CD14-positive monocyte (primary cell): ENCODE data around the gene UNCX. TPM values are rescaled to one million over a fixed set of nuclear protein-coding genes. Genes with fewer than 3 reads are reported as not detected.
"Not testable (repeated sequence)": the region's sequence is repeated elsewhere in the genome, so short reads cannot be mapped to it uniquely, and the experiment has no call there.

Experiments
- DNase-seq, 3 donors: peaks; one replicate each; pipeline ENCODE4 v3.0.0-alpha.2; 2011 to 2022
- H2AFZ ChIP-seq: 2 replicates; pipeline ENCODE4 v1.6.0; 2012; ENCODE audit warnings: mild to moderate bottlenecking, low read depth, low read length, inconsistent platforms; ENCODE audit not compliant: insufficient read depth, poor library complexity, severe bottlenecking
- H3K27ac ChIP-seq, 2 donors: 1 replicate in 1 of 2; 2 replicates in 1 of 2; pipeline ENCODE4 v1.5.1; 2012 to 2013; ENCODE audit warnings: low read length in 2 of 2, control low read depth in 1 of 2, inconsistent platforms in 1 of 2, low read depth in 1 of 2, mild to moderate bottlenecking in 1 of 2
- H3K27me3 ChIP-seq, 2 donors: one replicate each; pipeline versions ENCODE4 v1.6.0 to v1.6.1; 2011 to 2013; ENCODE audit warnings: low read length in 2 of 2; ENCODE audit not compliant: control insufficient read depth in 2 of 2, insufficient read depth in 2 of 2
- H3K36me3 ChIP-seq, 2 donors: replicated peaks in 1 of 2; 1 replicate in 1 of 2; 2 replicates in 1 of 2; pipeline versions ENCODE4 v1.5.1 to v1.6.1; 2012 to 2013; ENCODE audit warnings: low read length in 2 of 2, control low read depth in 1 of 2, inconsistent platforms in 1 of 2, mild to moderate bottlenecking in 1 of 2; ENCODE audit not compliant: insufficient read depth in 2 of 2, control insufficient read depth in 1 of 2
- H3K4me1 ChIP-seq, 2 donors: 1 replicate in 1 of 2; 2 replicates in 1 of 2; pipeline versions ENCODE4 v1.5.1 to v1.6.1; 2012 to 2013; ENCODE audit warnings: low read length in 2 of 2, control low read depth in 1 of 2, inconsistent platforms in 1 of 2, mild to moderate bottlenecking in 1 of 2, moderate library complexity in 1 of 2; ENCODE audit not compliant: insufficient read depth in 2 of 2, control insufficient read depth in 1 of 2
- H3K4me2 ChIP-seq: replicated peaks from 2 replicates; pipeline ENCODE3; 2012; ENCODE audit warnings: low read length, moderate library complexity, mild to moderate bottlenecking; ENCODE audit not compliant: poor library complexity, severe bottlenecking; ENCODE audit errors: extremely low read depth
- H3K4me3 ChIP-seq, 3 experiments: fragments of 200-600 bp in 1 of 3; sonication (generic) in 1 of 3; replicated peaks in 1 of 3; 1 replicate in 2 of 3; 2 replicates in 1 of 3; pipeline ENCODE4 v1.5.1; 2011 to 2013; ENCODE audit warnings: low read length in 3 of 3, mild to moderate bottlenecking in 3 of 3, control low read depth in 2 of 3, low read depth in 2 of 3, inconsistent platforms in 1 of 3, moderate library complexity in 1 of 3
- H3K79me2 ChIP-seq: 2 replicates; pipeline ENCODE4 v1.6.0; 2012; ENCODE audit warnings: mild to moderate bottlenecking, control low read depth, inconsistent platforms, low read length, moderate library complexity; ENCODE audit not compliant: insufficient read depth
- H3K9ac ChIP-seq: 2 replicates; pipeline ENCODE4 v1.6.0; 2017; ENCODE audit warnings: low read length, mild to moderate bottlenecking; ENCODE audit not compliant: insufficient read depth, poor library complexity, severe bottlenecking
- H3K9me3 ChIP-seq, 2 donors: replicated peaks in 1 of 2; 1 replicate in 1 of 2; 2 replicates in 1 of 2; pipeline versions ENCODE4 v1.5.1 to v1.6.1; 2012 to 2013; ENCODE audit warnings: low read length in 2 of 2, control low read depth in 1 of 2; ENCODE audit not compliant: control insufficient read depth in 1 of 2, insufficient read depth in 1 of 2
- H4K20me1 ChIP-seq: 2 replicates; pipeline ENCODE4 v1.6.0; 2012; ENCODE audit warnings: mild to moderate bottlenecking, low read length, control low read depth, moderate library complexity; ENCODE audit not compliant: insufficient read depth
- H3K27ac Mint-ChIP-seq, 7 donors: one replicate each; pipeline ENCODE4 v1.8.0; 2020; ENCODE audit warnings: mild to moderate bottlenecking in 7 of 7, mixed read lengths in 7 of 7, moderate library complexity in 6 of 7, inconsistent platforms in 2 of 7
- H3K27me3 Mint-ChIP-seq, 3 donors: one replicate each; pipeline ENCODE4 v1.8.0; 2021 to 2022; ENCODE audit warnings: low read depth in 3 of 3, mild to moderate bottlenecking in 3 of 3, mixed read lengths in 3 of 3, moderate library complexity in 3 of 3, inconsistent platforms in 1 of 3
- H3K36me3 Mint-ChIP-seq, 2 donors: one replicate each; pipeline ENCODE4 v1.8.0; 2020; ENCODE audit warnings: mixed read lengths in 2 of 2, inconsistent platforms in 1 of 2, mild to moderate bottlenecking in 1 of 2
- H3K4me1 Mint-ChIP-seq: one replicate; pipeline ENCODE4 v1.8.0; 2020; ENCODE audit warnings: mild to moderate bottlenecking, mixed read lengths
- H3K4me3 Mint-ChIP-seq, 2 donors: one replicate each; pipeline ENCODE4 v1.8.0; 2020; ENCODE audit warnings: mild to moderate bottlenecking in 2 of 2, mixed read lengths in 2 of 2, moderate library complexity in 1 of 2
- H3K9me3 Mint-ChIP-seq, 7 donors: one replicate each; pipeline ENCODE4 v1.8.0; 2020 to 2022; ENCODE audit warnings: mixed read lengths in 7 of 7, mild to moderate bottlenecking in 6 of 7, moderate library complexity in 6 of 7, inconsistent platforms in 2 of 7
- WGBS: methylation state at CpG from one replicate; pipeline ENCODE4 v1.1.5; 2013; ENCODE audit warnings: missing lambda C conversion rate; ENCODE audit not compliant: insufficient coverage; 5-methylcytosine and 5-hydroxymethylcytosine counted together
- intact Hi-C, 2 donors: fragments of 100-400 bp; cut with micrococcal nuclease; formaldehyde crosslinking; loops; one replicate each; pipeline versions ENCODE4 v1.15.0 to v1.15.1; 2023
- polyA plus RNA-seq, 3 donors: library from polyadenylated mRNA; depleted of rRNA in 1 of 3; unstranded in 2 of 3; stranded (reverse) in 1 of 3; fragments of 300-500 nt in 2 of 3; fragments of >200 nt in 1 of 3; fragmentation: Illumina TruSeq in 2 of 3; gene quantifications; 1 replicate in 2 of 3; 2 replicates in 1 of 3; pipeline ENCODE4 v1.2.3, GENCODE V29; 2012 to 2021
- TF ChIP-seq, protein P1 (sequence below): fragments of 200-600 bp; IDR thresholded peaks from one replicate; pipeline ENCODE4 v1.8.0; 2022; ENCODE audit warnings: antibody characterized with exemption, mild to moderate bottlenecking

The UNCX gene
- polyA plus RNA-seq, 3 donors = not detected

DNA sequence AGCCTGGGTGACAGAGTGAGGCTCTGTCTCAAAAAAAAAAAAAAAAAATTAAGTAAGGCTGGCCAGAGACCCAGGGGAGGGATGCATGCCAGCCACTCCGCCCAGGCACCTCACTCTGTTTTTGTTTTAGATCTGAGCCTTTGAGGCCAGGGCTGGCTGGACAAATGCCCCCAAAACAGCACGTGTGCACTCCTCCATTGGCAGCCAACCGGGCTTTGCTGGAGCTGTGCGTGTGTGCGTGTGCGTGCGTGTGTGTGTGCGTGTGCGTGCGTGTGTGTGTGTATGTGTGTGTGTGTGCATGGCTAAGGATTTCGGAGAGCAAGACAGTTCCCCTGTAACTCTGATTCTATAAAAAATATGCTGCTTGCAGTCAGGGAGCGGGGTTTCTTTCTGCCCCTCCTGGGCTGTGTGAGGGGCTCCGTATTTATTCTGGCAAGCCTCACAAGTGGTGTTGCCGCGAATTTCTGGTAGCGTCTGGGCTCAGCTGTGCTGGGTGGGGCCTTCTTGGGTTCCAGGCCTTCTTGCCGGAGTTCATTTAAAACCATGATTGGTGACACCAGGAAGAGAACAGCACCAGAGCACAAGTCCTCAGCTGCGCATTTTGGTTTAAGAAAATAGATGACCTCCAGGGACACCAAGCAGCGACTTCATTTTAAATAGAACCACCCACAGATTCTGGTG lies 28.1 kb upstream of the UNCX start:
- no peaks in the 10 kb centered on the region for H3K36me3 Mint-ChIP-seq
- no peaks in the 10 kb centered on the region for H3K4me1 ChIP-seq
- no peak overlapping the region for H3K4me3 ChIP-seq
- H3K9ac ChIP-seq = no peak overlapping the region
- TF ChIP-seq, protein P1, sequence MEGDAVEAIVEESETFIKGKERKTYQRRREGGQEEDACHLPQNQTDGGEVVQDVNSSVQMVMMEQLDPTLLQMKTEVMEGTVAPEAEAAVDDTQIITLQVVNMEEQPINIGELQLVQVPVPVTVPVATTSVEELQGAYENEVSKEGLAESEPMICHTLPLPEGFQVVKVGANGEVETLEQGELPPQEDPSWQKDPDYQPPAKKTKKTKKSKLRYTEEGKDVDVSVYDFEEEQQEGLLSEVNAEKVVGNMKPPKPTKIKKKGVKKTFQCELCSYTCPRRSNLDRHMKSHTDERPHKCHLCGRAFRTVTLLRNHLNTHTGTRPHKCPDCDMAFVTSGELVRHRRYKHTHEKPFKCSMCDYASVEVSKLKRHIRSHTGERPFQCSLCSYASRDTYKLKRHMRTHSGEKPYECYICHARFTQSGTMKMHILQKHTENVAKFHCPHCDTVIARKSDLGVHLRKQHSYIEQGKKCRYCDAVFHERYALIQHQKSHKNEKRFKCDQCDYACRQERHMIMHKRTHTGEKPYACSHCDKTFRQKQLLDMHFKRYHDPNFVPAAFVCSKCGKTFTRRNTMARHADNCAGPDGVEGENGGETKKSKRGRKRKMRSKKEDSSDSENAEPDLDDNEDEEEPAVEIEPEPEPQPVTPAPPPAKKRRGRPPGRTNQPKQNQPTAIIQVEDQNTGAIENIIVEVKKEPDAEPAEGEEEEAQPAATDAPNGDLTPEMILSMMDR = no peak
- H3K9me3 Mint-ChIP-seq = no peaks in the 10 kb centered on the region
- 72% methylated on average over 8 of the region's 19 CpGs for WGBS
- no peaks in the 10 kb centered on the region for H4K20me1 ChIP-seq
- intact Hi-C loops = no loop called here
- no peak overlapping the region for H2AFZ ChIP-seq
- H3K27ac ChIP-seq = no peak overlapping the region
- no peak overlapping the region for H3K4me2 ChIP-seq
- H3K9me3 ChIP-seq = no peaks in the 10 kb centered on the region
- H3K27ac Mint-ChIP-seq = peak overlapping the region in 2 of 7 donors; percentile 25 to 61
- H3K27me3 ChIP-seq = peaks cover 0 to 7% of the 10 kb centered on the region in 2 donors
- peaks cover 8 to 50% (median 40%) of the 10 kb centered on the region in 3 donors for H3K27me3 Mint-ChIP-seq
- no peaks in the 10 kb centered on the region for H3K4me1 Mint-ChIP-seq
- H3K4me3 Mint-ChIP-seq = no peak overlapping the region
- H3K36me3 ChIP-seq = no peaks in the 10 kb centered on the region
- H3K79me2 ChIP-seq = no peaks in the 10 kb centered on the region
- DNase-seq = no peak

GRCh38 chr7:1205742-1206141 lies 26.9 kb upstream of the UNCX start:
- H3K79me2 ChIP-seq, H3K36me3 Mint-ChIP-seq, DNase-seq, H3K4me1 ChIP-seq, intact Hi-C loops, H3K27ac ChIP-seq, H2AFZ ChIP-seq, H3K4me3 Mint-ChIP-seq, H3K9me3 ChIP-seq, H3K9ac ChIP-seq, H3K27ac Mint-ChIP-seq, H3K36me3 ChIP-seq, H3K4me3 ChIP-seq, H3K4me2 ChIP-seq, H3K9me3 Mint-ChIP-seq, H4K20me1 ChIP-seq, H3K4me1 Mint-ChIP-seq: not testable (repeated sequence)
- 100% methylated on average over 4 of the region's 7 CpGs for WGBS
- H3K27me3 ChIP-seq = peaks cover 3 to 15% of the 10 kb centered on the region in 2 donors
- H3K27me3 Mint-ChIP-seq = peaks cover 15 to 54% (median 42%) of the 10 kb centered on the region in 3 donors
